Measurements from ENCODE around the gene SCAF4.
"Not testable (repeated sequence)": the region's sequence is repeated elsewhere in the genome, so short reads cannot be mapped to it uniquely, and the experiment has no call there.

SCAF4 gene

GRCh38 chr21:31650930-31651329 is 81.0 kb downstream of the SCAF4 start:
- no peak for DNase-seq (ENCODE audit: low read depth in 3 of 3)

GRCh38 chr21:31647650-31648049 is 84.3 kb downstream of the SCAF4 start:
- no peak for DNase-seq (ENCODE audit: low read depth in 3 of 3)

- DNase-seq (ENCODE audit: low read depth in 3 of 3), result no peak
These were observed 87.3 kb downstream of the SCAF4 start for GRCh38 chr21:31644643-31645042.

- DNase-seq (ENCODE audit: low read depth in 3 of 3), result no peak
These were observed 90.4 kb downstream of the SCAF4 start for GRCh38 chr21:31641416-31641922.

- no peak for DNase-seq (ENCODE audit: low read depth in 3 of 3)
These were observed 95.0 kb downstream of the SCAF4 start for GRCh38 chr21:31636874-31637273.

- DNase-seq (ENCODE audit: low read depth in 3 of 3), result no peak
These were observed 96.9 kb downstream of the SCAF4 start for GRCh38 chr21:31634993-31635392.

- not testable (repeated sequence) for DNase-seq (ENCODE audit: low read depth in 3 of 3)
These were observed 100.0 kb downstream of the SCAF4 start for GRCh38 chr21:31631881-31632280.

- no peak for DNase-seq (ENCODE audit: low read depth in 3 of 3)
These were observed 101.8 kb downstream of the SCAF4 start for GRCh38 chr21:31629972-31630711.

- no peak for DNase-seq (ENCODE audit: low read depth in 3 of 3)
These were observed 106.9 kb downstream of the SCAF4 start for GRCh38 chr21:31624961-31625491.

GRCh38 chr21:31624181-31624580 is 107.7 kb downstream of the SCAF4 start:
- DNase-seq (ENCODE audit: low read depth in 3 of 3), result no peak

GRCh38 chr21:31623664-31624063 is 108.3 kb downstream of the SCAF4 start:
- DNase-seq (ENCODE audit: low read depth in 3 of 3), result no peak

- DNase-seq (ENCODE audit: low read depth in 3 of 3), result no peak
These were observed 109.5 kb downstream of the SCAF4 start for GRCh38 chr21:31622397-31622796.
